Measurements from ENCODE around the gene SEC14L5.
A peak's percentile ranks its signal among the peaks of the same experiment; 100 is the strongest.
"Not testable (repeated sequence)": the region's sequence is repeated elsewhere in the genome, so short reads cannot be mapped to it uniquely, and the experiment has no call there.

SEC14L5 gene

GRCh38 chr16:4951583-4951982 is 6.5 kb upstream of the SEC14L5 start:
- intact Hi-C loops (cut with micrococcal nuclease), result not testable (repeated sequence)
- peaks cover 38% of the 10 kb centered on the region for H3K27me3 Mint-ChIP-seq

GRCh38 chr16:4954714-4955113 is 3.4 kb upstream of the SEC14L5 start:
- no peak overlapping the region for H3K4me3 Mint-ChIP-seq
- peaks cover 59% of the 10 kb centered on the region for H3K27me3 Mint-ChIP-seq
- H3K27ac Mint-ChIP-seq, result no peak overlapping the region
- H3K9me3 Mint-ChIP-seq, result no peaks in the 10 kb centered on the region
- H3K4me1 Mint-ChIP-seq (ENCODE audit: low read depth), result peaks cover 27% of the 10 kb centered on the region
- intact Hi-C loops (cut with micrococcal nuclease), result loop anchor here (5.0 kb wide), 2 partner anchors 143 to 187 kb away; partner anchors contain the start of genes EEF2KMT and ZNF500
- H3K36me3 Mint-ChIP-seq (ENCODE audit: low read depth), result no peaks in the 10 kb centered on the region

More at GRCh38 chr16:4951583-4951982, 6.5 kb upstream of the SEC14L5 start:
- not testable (repeated sequence) for H3K27ac Mint-ChIP-seq; H3K36me3 Mint-ChIP-seq (ENCODE audit: low read depth); H3K9me3 Mint-ChIP-seq; H3K4me3 Mint-ChIP-seq
- H3K4me1 Mint-ChIP-seq (ENCODE audit: low read depth), result peaks cover 24% of the 10 kb centered on the region

- no peaks in the 10 kb centered on the region for H3K9me3 Mint-ChIP-seq
- no peaks in the 10 kb centered on the region for H3K36me3 Mint-ChIP-seq (ENCODE audit: low read depth)
- peaks cover 27% of the 10 kb centered on the region for H3K4me1 Mint-ChIP-seq (ENCODE audit: low read depth)
- peak overlapping the region; percentile 87 for H3K4me3 Mint-ChIP-seq
- peak overlapping the region; percentile 77 for H3K27ac Mint-ChIP-seq
- H3K27me3 Mint-ChIP-seq, result peaks cover 65% of the 10 kb centered on the region
- intact Hi-C loops (cut with micrococcal nuclease), result loop anchor here (2.0 to 5.0 kb wide), 3 partner anchors 111 to 190 kb away; partner anchors contain the start of genes EEF2KMT, GLYR1, UBN1 and ZNF500
Measured at GRCh38 chr16:4957420-4957719, 760 bp upstream of the SEC14L5 start.

GRCh38 chr16:4958510-4959438 is 644 bp downstream of the SEC14L5 start:
- peaks cover 27% of the 10 kb centered on the region for H3K4me1 Mint-ChIP-seq (ENCODE audit: low read depth)
- H3K27me3 Mint-ChIP-seq, result peaks cover 64% of the 10 kb centered on the region
- H3K27ac Mint-ChIP-seq, result no peak overlapping the region
- intact Hi-C loops (cut with micrococcal nuclease), result loop anchor here (2.0 to 5.0 kb wide), 3 partner anchors 18 to 191 kb away; partner anchors contain the start of genes EEF2KMT and ZNF500
- H3K9me3 Mint-ChIP-seq, result no peaks in the 10 kb centered on the region
- H3K36me3 Mint-ChIP-seq (ENCODE audit: low read depth), result no peaks in the 10 kb centered on the region
- peak overlapping the region; percentile 87 for H3K4me3 Mint-ChIP-seq

GRCh38 chr16:4960579-4960978 is 2.4 kb downstream of the SEC14L5 start:
- H3K9me3 Mint-ChIP-seq, result no peaks in the 10 kb centered on the region
- H3K27ac Mint-ChIP-seq, result no peak overlapping the region
- H3K36me3 Mint-ChIP-seq (ENCODE audit: low read depth), result no peaks in the 10 kb centered on the region
- H3K4me3 Mint-ChIP-seq, result no peak overlapping the region
- intact Hi-C loops (cut with micrococcal nuclease), result no loop called here
- H3K4me1 Mint-ChIP-seq (ENCODE audit: low read depth), result peaks cover 27% of the 10 kb centered on the region
- peaks cover 53% of the 10 kb centered on the region for H3K27me3 Mint-ChIP-seq

GRCh38 chr16:4962716-4963115 is 4.6 kb downstream of the SEC14L5 start:
- H3K36me3 Mint-ChIP-seq (ENCODE audit: low read depth), result no peaks in the 10 kb centered on the region
- H3K4me3 Mint-ChIP-seq, result no peak overlapping the region
- no peaks in the 10 kb centered on the region for H3K9me3 Mint-ChIP-seq
- H3K27me3 Mint-ChIP-seq, result peaks cover 36% of the 10 kb centered on the region
- intact Hi-C loops (cut with micrococcal nuclease), result no loop called here
- H3K4me1 Mint-ChIP-seq (ENCODE audit: low read depth), result peaks cover 13% of the 10 kb centered on the region
- no peak overlapping the region for H3K27ac Mint-ChIP-seq

- H3K36me3 Mint-ChIP-seq (ENCODE audit: low read depth); H3K4me3 Mint-ChIP-seq; intact Hi-C loops (cut with micrococcal nuclease); H3K9me3 Mint-ChIP-seq; H3K4me1 Mint-ChIP-seq (ENCODE audit: low read depth); H3K27ac Mint-ChIP-seq: not testable (repeated sequence)
- H3K27me3 Mint-ChIP-seq, result peaks cover 31% of the 10 kb centered on the region
Measured at GRCh38 chr16:4963527-4963926, 5.4 kb downstream of the SEC14L5 start.

GRCh38 chr16:4966736-4967453 is 8.8 kb downstream of the SEC14L5 start:
- Mint-ChIP-seq H3K9me3 (no peaks in the 10 kb centered on the region), H3K36me3 (ENCODE audit: low read depth) (no peaks in the 10 kb centered on the region), H3K27me3 (peaks cover 24% of the 10 kb centered on the region), H3K4me3 (no peak overlapping the region), H3K27ac (no peak overlapping the region), H3K4me1 (ENCODE audit: low read depth) (no peaks in the 10 kb centered on the region)
- intact Hi-C loops (cut with micrococcal nuclease), result no loop called here

GRCh38 chr16:4968278-4968677 is 10.1 kb downstream of the SEC14L5 start:
- H3K4me1 Mint-ChIP-seq (ENCODE audit: low read depth); H3K4me3 Mint-ChIP-seq; H3K9me3 Mint-ChIP-seq; H3K27ac Mint-ChIP-seq; H3K36me3 Mint-ChIP-seq (ENCODE audit: low read depth); intact Hi-C loops (cut with micrococcal nuclease): not testable (repeated sequence)
- H3K27me3 Mint-ChIP-seq, result peaks cover 30% of the 10 kb centered on the region

GRCh38 chr16:4968879-4969483 is 10.9 kb downstream of the SEC14L5 start:
- Mint-ChIP-seq H3K4me1 (ENCODE audit: low read depth) (peaks cover 10% of the 10 kb centered on the region), H3K27ac (no peak overlapping the region), H3K27me3 (peaks cover 32% of the 10 kb centered on the region), H3K4me3 (no peak overlapping the region), H3K9me3 (no peaks in the 10 kb centered on the region), H3K36me3 (ENCODE audit: low read depth) (no peaks in the 10 kb centered on the region)
- intact Hi-C loops (cut with micrococcal nuclease), result no loop called here

GRCh38 chr16:4970010-4970409 is 11.9 kb downstream of the SEC14L5 start:
- intact Hi-C loops (cut with micrococcal nuclease), result no loop called here
- no peaks in the 10 kb centered on the region for H3K36me3 Mint-ChIP-seq (ENCODE audit: low read depth)
- no peaks in the 10 kb centered on the region for H3K9me3 Mint-ChIP-seq
- no peak overlapping the region for H3K4me3 Mint-ChIP-seq
- H3K27me3 Mint-ChIP-seq, result peaks cover 30% of the 10 kb centered on the region
- H3K27ac Mint-ChIP-seq, result no peak overlapping the region
- peaks cover 10% of the 10 kb centered on the region for H3K4me1 Mint-ChIP-seq (ENCODE audit: low read depth)

- Mint-ChIP-seq H3K4me1 (ENCODE audit: low read depth) (peaks cover 17% of the 10 kb centered on the region), H3K9me3 (no peaks in the 10 kb centered on the region), H3K4me3 (no peak overlapping the region), H3K36me3 (ENCODE audit: low read depth) (no peaks in the 10 kb centered on the region), H3K27ac (peak overlapping the region; percentile 21), H3K27me3 (peaks cover 30% of the 10 kb centered on the region)
- intact Hi-C loops (cut with micrococcal nuclease), result no loop called here
Measured at GRCh38 chr16:4972938-4973587, 14.9 kb downstream of the SEC14L5 start.

GRCh38 chr16:4976079-4976478 is 17.9 kb downstream of the SEC14L5 start:
- Mint-ChIP-seq H3K27ac (peak overlapping the region; percentile 42), H3K36me3 (ENCODE audit: low read depth) (no peaks in the 10 kb centered on the region), H3K9me3 (no peaks in the 10 kb centered on the region), H3K4me3 (no peak overlapping the region), H3K4me1 (ENCODE audit: low read depth) (peaks cover 28% of the 10 kb centered on the region), H3K27me3 (peaks cover 33% of the 10 kb centered on the region)
- intact Hi-C loops (cut with micrococcal nuclease), result loop anchor here (2.0 kb wide), 1 partner anchor 17 kb away; the partner anchor contains the start of gene SEC14L5
